Fibroblast of skin of back (primary cell): ENCODE data around the gene WNT4.

ENCODE experiments used
- DNase-seq: peaks from one replicate; pipeline ENCODE4 v3.0.0-alpha.2; 2013

WNT4 gene

DNA sequence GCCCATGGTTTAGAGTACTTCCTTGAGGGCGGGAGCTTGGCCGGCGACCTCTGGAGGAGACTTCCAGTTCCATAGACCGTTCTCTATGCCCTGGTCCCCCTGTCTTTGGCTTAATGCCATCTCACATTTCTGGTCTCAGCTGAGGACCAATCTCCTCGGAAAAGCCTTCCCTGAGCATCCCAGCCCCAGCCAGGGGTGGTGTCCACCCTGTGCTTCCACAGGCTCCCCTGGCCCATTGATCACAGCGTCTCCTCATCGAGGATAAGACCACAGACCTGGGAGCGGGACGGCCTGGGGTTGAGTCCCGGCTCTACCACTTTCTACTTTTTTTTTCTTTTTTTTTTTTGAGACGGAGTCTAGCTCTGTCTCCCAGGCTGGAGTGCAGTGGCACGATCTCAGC is 14.5 kb downstream of the WNT4 start:
- no peak for DNase-seq

DNA sequence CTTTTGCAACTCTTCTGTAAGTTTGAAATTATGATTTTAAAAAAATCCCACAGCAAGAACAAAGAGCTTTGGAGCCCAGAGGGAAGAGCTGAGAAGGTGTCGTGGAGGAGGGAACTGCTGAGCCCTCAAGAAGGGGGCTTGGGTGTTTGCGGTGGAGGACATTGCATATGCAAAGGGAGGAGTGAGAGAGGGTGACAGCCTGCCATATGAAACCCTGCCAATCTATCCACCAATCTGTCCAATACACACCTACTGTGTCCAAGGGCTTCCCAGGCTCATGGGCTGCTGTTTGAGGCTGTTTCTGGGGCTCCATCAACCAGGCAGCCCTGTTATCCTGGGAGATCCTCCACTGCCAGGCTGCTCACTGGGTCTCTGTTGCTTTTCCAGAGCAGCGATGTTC is 15.2 kb downstream of the WNT4 start:
- no peak for DNase-seq

DNA sequence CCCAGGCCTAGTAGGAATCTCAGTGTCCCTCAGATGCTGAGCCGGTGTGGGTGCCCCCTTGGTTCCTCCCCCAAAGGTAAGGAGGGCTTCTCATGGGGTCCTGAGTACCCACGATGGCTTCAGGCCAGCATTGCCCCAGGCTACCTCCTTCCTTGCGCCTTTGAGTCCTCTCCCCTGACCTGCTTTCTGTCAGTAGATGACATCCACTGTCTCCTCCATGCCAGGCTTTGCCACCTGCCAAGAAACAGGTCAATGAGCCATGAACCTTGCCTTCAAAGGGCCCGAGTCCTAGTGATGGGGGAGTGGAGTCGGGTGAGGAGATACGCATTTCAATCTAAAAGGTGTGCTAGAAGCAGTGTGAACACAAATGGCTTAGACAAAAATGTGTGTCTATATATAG is 15.6 kb downstream of the WNT4 start:
- DNase-seq = no peak

DNA sequence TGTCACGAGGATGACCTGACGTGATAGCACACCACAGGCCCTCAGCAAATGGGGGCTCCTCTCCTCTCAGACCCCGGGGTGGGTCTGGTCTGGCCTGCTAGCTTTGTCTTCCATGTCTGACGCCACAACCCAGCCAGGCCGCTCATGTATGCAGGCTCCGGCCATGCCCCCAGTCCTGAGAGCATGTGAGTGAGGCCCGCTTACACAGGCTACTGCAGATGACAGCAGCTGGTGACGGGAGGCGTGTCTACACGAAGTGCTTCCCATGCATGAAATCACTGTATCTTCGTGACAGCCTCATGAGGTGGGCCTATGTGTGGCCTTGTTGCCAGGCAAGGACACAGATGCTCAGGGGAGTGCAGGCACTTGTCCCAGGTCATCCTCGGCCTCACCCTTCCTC is 16.4 kb downstream of the WNT4 start:
- no peak for DNase-seq

DNA sequence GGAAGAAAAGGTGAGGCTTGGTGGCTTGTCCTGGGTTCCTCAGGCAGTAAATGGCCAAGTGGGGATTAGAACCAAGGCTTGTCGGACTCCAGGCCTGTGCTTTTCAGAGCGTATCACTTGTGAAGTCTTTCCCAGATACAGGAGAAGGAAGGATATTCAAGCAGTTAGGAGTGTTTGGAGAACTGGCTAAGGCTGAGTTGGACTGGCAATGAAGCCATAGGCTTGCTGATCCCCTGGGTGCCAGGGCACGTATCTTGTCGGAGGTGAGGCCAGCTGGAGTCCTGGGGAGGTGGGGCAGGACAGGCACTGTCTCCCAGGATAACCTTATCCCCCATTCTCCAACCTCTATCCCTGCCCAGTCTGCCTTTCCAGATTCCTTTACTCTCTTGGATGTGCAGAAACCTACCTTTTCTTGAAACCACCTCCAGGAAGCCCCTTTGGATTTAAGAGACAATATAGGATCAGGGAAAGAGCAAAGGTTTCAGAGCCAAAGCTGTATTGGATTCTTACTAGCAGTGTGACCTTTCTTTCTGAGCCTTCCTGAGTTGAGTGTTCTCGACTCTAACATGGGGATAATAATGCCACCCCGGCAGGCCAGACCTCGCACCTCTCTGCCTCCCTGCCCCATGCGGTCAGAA is 18.2 kb downstream of the WNT4 start:
- no peak for DNase-seq

DNA sequence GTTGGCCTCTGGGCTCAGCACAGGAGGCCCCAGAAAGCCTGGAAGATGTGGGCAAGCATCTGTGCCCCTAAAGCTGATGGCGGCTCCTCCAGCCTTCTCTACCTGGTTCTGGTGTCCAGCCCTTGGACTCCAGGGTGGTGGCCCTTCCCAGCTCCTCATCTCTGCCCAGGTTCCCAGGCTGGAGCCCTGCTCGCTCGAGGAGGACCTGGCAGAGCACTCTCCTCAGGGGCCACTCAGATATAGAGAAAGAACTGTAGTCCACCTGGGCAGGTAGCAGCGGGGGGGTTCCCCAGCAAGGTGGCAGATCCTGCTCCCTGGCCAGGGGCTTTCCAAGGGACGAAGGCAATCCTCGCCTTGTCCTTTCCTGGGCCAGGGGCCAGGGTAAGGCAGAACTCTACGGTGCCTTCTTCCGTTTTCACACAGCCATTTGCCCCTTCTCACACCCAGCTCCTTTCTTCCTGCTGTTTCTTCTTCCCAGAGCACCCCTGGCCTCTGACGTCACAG is 18.9 kb downstream of the WNT4 start:
- no peak for DNase-seq

DNA sequence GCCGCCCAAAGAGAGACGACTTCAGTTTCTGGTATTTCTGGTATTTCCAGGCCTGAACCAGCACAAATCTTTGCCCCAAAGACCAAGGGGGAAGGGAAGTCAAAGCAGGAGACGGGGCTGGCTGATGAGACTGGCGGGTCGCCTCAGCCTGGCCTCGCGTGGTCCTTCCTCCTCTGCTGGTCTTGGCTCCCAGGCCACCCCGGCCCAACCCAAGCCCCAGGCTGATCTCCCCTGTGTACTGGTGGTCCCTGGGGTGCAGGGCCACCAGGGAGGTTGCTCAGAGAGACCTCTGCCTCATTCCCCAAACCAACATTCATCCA is 19.9 kb downstream of the WNT4 start:
- DNase-seq = peak; percentile 47

DNA sequence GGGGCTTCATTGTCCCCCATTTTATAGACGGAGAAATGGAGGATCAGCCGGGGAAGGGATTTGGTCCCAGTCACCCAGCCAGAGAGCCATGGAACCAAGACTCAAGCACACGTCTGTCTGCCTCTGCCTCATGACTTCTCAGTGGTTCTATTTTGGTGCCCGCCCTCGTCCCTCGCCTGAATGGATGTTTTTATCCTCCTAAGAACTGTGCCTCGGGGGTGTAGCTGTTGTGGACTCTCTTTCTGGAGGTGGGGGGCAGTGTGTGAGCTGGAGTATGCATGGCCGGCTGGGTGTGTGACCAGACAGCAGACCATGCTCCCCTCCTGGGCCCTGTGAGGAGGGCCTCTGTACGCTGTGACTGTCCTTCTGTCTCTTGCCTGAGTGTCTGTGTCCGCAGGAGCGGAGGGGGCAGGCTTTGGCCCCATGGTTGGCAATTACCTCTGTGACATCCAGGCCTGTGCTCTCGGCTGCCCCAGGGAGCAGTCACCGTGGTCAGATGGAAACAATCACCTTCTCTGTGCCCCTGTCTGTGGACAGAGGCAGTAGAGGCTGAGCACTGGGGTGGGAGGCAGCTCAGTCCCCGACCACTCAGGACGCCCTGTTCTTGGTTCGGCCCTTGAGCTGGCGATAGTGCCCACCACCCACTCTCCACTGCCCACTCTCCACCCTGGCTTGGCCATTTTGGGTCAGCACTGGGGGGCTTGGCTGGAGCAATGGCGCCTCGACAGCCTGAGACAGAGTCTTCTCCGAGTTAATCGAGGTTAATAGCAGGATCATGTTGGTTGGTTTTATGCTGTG is 20.4 kb downstream of the WNT4 start:
- DNase-seq = no peak

DNA sequence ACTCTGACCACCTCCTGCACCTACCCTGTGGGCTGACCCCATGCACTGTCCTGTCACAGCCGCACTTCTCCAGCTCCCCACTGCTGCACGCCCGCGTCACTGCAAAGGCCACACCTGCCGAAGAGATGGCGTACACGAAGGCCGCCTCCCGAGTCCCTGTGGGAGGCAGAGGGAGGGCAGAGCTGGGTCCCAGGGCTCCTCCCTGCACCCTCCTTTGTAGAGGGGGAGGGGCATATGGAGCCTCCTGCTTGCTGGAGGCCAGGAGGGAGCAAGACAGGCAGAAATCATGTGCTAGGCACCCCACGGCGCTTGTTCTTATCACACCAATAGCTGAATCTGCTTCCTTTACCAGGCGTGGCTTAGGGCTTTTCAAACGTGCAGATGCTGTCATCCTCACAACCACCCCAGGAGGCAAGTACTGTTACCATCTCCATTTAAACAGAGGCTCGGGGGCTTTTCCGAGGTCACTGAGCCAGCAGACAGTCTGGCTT is 21.4 kb downstream of the WNT4 start:
- no peak for DNase-seq

DNA sequence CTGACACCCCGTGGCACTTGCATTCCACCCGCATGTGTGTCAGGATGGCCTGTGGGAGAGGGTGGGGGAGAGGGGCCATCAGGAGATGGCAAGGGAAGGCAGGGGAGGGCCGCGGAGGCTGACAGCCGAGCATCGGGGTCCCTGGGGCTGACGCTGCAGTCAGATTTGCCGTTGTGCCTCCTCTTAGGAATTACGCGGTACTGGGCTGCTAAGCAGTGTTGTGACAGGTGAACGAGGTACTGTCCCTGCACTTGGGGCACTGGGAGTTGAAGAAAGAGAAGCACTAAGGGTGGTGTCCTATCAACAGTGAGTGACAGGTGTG is 22.5 kb downstream of the WNT4 start:
- no peak for DNase-seq

DNA sequence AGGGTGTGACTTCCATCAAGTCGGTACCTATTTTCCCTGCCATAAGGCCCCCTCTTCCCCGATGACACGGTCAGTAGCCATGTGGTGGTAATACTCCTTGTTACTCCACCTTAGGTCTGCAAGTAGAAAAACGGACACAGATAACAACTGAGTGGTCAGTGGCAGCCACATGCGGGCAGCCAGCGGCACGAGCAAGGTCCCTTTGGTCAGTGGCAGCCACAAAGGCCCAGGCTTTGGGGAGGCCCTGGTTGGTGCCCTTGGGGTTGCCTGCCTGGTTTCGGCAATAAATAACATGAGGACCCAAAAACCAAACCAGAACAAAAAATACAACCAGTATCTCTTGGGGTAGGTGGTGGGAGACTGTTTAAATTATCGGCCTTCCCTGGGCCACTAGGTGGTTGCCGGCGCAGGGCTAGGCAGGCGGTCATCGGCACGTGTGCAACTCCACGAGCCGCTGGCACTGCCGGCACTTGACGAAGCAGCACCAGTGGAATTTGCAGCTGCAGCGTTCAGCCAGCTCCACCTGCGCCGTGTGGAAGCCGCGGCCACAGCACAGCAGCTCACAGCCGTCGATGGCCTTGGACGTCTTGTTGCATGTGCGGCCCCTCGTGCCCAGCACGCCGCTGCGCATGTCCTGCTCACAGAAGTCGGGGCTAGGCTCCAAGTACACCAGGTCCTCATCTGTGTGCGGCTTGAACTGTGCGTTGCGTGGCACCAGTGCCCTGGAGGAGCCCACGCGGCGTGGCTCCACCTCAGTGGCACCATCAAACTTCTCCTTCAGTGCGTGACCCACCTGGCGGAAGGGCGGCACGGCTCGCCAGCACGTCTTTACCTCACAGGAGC is 23.1 kb downstream of the WNT4 start:
- no peak for DNase-seq

DNA sequence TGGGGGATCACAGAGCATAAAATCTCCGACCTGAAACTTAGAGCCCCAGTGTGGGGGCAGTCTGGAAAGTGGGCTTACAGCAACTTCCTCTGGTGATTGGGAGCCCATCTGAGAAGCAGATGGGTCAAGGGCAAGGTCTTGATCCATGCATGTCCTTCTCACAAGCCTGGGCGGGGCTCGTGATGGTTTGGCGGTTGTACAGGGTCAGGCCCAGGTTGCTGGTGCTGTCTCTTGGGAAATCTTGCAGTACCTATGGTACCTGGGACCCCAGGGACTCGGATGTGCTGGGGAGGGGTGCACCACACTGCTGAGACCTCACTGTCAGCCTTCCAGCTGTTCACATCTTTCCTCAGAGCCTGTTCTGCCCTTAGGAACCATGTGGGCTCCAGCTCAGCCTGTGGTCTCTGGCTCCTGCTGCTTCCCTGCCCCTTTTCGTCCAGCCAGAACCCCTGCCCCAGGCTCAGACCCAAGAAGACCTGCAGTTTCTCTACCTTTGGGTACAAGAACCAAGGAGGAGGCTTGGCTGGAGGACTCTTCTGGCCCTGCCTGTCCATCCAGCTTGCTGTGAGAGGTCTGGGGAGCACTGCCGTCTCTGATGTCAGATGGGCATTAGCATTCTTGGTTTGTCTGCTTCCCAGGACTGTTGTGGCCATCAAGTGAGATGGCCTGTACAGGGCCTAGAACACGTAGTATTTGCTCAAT is 24.5 kb downstream of the WNT4 start:
- DNase-seq = no peak

DNA sequence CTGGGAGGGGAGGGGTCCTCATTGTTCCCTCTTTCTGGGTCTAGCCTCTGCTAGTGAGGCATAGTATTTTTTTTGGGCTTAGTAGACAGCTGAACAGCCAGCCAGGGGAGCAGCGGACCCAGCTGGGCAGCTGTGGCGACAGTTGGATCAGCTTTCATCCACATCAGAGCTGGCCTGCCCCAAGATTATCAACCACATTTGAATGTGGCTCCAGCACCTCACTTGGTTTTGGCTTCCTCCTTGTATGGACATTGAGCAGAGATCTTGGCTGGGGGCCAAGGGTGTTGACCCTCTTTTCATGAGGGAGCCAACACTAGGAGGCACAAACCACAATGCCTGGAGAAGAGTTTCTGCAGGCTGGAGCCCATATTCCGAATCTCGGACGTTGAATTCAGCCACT is 25.0 kb downstream of the WNT4 start:
- DNase-seq = no peak

DNA sequence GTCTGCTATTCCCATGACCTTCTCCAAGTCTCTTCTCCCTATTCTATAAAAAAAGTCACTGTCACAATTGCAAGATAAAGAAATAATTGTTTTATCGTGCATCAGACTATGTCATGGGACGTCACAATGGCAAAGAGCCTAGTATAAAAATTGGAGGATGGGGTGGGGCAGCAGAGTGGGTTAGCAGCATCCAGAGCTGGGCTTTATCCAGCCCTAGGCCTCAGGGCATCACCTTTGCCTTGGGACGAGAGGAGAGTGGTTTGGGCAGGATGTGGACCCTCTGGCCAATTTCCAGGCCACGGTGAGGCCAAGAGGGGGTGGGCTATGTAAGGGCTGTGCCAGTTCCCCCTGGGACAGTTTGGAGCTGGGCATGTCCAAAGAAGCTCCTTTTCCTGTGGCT is 25.7 kb downstream of the WNT4 start:
- no peak for DNase-seq

DNA sequence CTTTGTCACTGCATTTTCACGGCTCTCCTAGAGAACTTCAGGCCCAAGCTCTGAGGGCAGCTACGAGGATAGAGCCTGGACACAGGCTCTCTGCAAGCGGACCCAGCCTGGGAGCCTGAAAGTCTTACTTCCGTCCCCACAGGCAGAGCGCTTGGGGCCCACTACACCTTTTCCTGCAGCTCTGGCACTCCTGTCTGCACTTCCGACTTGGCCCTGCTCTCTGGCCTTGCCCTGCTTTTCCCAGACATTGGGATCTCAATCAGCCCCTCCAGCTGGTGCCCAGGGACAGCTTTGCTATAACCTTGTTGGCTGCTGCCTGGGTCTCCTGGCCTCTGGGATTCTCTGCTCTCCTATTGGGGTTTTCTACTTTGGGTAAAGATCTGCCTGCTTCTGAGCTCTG is 27.6 kb downstream of the WNT4 start:
- DNase-seq = no peak

DNA sequence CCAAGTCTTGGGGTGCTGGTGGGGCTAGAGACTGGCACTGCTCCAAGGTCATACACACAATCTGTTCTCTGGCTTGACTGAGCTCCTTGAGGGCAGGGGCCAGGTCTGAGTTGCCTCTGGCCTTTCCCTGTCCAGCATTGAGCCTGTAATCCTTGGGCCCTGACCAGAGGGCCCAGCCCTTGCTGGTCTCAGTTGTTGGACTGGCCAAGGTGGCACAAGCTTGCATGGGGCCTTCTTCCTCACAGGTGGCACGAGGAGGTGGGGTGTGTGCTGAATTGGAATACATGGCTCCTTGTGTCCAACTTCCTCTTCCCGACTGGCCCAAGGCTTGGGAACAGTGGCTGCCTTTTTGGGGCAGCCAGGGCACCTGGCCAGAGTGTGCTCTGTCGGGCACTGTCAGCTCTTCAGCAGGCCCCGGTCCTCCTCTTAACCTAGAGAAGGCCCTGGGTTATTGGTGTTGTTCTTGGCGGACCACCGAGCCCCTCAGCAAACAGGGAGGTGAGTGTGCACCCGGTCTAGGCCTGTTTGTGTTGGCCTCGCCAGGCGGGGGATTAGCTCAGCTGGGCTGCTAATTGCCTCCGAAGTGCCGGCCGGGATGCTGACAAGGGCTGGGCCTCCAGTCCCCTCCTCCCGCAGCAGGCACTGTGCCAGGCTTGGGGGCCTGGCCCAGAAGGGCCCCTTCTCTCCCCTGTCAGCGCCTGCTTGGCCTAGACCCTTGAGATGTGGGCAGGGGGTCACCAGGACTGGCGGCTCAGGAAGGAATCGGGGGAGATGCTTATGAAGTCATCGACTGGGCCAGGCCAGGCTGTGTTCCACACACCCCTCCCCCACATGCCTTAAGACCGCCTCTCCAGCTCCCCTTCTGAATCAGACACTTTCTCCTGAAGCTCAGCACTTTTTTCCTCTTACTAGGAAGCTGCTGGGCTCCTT is 28.5 kb downstream of the WNT4 start:
- DNase-seq = peak; percentile 45

DNA sequence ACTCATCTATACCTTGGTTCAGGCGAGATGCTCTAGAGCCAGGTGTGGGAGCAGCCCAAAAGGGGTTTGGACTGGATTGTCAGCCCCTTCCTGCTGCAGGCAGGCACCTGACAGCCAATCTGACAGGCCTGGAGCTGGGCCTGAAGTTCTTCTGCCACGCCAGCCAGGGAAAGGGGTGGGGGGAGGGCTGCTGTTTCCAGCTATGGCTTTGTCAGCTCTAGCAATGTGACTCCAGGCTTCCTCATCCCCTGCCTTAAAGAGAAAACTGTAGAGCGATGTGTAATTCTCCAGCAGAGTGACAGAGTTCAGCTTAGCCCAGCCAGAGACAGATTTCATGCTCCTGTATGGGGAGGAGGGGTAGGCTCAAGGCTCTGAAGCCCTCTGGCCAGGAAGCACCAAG is 30.3 kb downstream of the WNT4 start:
- no peak for DNase-seq

DNA sequence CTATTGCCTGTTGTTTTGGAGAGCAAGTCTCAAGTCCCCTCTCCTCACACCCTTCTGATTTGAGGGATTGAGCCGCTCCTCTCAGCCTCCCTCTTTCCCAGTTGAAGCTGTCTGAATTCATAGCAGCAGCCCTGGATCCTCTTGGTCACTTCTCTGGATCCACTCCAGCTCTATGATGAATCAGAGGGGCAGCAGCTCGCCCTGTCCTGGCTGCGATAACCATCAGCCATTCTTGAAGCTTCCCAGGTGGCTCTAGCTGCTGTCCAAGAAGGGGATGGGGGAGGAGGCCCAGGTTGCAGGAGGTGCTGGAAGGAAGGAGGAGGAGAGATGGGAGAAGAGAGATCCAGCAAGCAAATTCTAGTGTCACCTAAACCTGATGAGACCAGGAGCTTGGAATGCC is 31.3 kb downstream of the WNT4 start:
- no peak for DNase-seq

DNA sequence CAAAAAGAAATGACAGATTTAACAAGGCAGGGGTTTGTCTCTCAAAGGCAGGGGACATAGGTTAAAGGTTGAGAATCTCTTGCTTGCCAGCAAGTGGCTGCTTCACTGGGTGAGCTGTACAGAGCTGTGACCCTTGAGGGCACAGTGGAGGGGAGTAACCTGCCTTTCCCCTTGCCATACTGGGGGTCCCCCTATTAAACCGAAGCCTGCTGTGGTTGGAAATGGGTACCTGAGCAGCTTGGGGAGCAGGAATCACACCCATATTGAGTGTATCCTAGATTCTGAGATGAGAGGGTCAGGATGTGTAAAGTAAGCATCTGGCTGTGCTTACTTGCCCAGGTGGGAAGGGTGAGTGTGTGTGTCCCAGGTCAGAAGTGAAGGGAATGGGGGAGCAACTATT is 31.8 kb downstream of the WNT4 start:
- DNase-seq = no peak

DNA sequence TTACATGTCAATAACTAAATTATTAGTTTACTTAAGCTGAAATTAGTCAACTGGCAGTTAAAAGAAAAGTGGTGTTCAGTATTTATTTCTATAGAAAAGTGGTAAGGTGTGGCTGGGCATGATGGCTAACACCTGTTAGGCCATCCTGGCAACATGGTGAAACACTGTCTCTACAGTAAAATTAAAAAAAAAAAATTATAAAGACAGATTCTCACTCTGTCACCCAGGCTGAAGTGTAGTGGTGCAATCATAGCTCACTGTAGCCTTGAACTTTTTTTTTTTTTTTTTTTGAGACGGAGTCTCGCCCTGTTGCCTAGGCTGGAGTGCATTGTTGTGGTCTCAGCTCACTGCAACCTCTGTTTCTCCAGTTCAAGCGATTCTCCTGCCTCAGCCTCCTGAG is 32.9 kb downstream of the WNT4 start:
- DNase-seq = no peak

DNA sequence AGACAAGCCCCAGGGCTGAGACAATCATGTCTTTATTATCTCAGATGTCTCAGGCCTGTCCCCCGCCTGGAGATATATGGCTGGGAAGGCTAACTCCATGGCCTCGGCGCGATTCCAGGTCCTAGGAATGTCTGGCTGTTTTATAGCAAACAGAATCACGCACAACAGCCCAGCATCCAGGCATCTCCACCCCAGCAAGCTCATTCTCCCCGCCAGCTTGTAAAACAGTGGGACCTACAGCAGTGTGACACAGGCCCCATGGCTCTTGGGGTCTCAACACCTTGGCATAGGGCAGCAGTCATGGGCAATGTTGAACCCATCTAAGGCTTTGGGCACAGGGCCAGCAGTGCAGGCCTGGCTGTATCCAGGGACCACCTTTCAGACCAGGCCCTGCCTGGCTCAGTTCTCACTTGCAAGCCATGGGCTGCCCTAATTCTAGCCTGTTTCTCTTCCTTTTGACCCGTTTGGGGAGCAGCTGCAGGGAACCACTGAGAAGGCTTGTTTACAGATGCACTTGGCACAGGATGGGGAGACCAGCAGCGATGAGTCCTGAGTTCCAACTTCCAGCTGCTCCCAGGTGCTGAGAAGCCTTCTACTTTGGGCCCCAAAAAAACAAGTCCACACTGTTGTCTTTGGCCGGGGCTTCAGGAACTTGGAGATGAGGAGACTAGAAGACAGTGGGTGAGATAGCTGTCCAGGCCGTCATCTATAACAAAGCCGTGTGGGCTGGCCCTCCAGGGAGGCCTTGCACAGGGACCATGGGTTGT is 34.4 kb downstream of the WNT4 start:
- DNase-seq = no peak
